GM12878 (cell line): Measurements from ENCODE around the gene DUSP16. TPM values are rescaled to one million over a fixed set of nuclear protein-coding genes. Genes with fewer than 3 reads are reported as not detected.

Experiments used
- ATAC-seq: fragments of 200-7000 bp; cut with Tn5 transposase; 3 replicates; pipeline ENCODE4 v1.9.1; 2020; ENCODE audit warnings: mild to moderate bottlenecking, moderate library complexity
- BruUV-seq: library from RNA; stranded (reverse); fragments of 400-500 nt; replicated peaks from 2 replicates; lab custom pipeline; 2021; lab: Mats Ljungman, UMichigan
- CTCF ChIA-PET: fragments of 300-600 bp; sonication (Branson Sonifier 250); formaldehyde crosslinking; extraction: SDS; loops from one replicate; lab custom pipeline; 2021; ENCODE audit warnings: inconsistent platforms; lab: Yijun Ruan, JAX
- POLR2A ChIA-PET: fragments of 350-600 bp; formaldehyde crosslinking; extraction: SDS; loops from one replicate; lab custom pipeline; 2021; ENCODE audit warnings: inconsistent platforms; lab: Charles Lee
- RAD21 ChIA-PET: fragments of 300-600 bp; sonication (Branson Sonifier 250); formaldehyde crosslinking; loops from one replicate; lab custom pipeline; 2023; ENCODE audit warnings: antibody characterized with exemption; ENCODE audit not compliant: unreplicated experiment; lab: Charles Lee
- SMC1A ChIA-PET: fragments of 300-600 bp; sonication (Branson Sonifier 250); formaldehyde crosslinking; loops from one replicate; lab custom pipeline; 2023; ENCODE audit not compliant: unreplicated experiment, uncharacterized antibody; lab: Charles Lee
- DNase-seq: peaks from one replicate; pipeline ENCODE4 v3.0.0-alpha.2; 2011; ENCODE audit warnings: low read depth, low spot score
- FAIRE-seq: peaks from 3 replicates; lab custom pipeline; 2011; peaks lifted over from hg19 to GRCh38; lab: Jason Lieb, UNC
- H2AFZ ChIP-seq: 2 replicates; pipeline ENCODE4 v1.6.0; 2011; ENCODE audit warnings: low read depth, low read length, control low read depth; ENCODE audit not compliant: control insufficient read depth
- H3K27ac ChIP-seq: 2 replicates; pipeline ENCODE4 v1.5.1; 2011; ENCODE audit warnings: control low read depth; ENCODE audit not compliant: control insufficient read depth, insufficient read depth
- H3K27me3 ChIP-seq, 2 experiments: replicated peaks in 1 of 2; 2 replicates each; pipeline versions ENCODE4 v1.6.0 to v1.6.1; 2011; ENCODE audit warnings: low read length in 1 of 2; ENCODE audit not compliant: control insufficient read depth in 2 of 2, insufficient read depth in 2 of 2
- H3K36me3 ChIP-seq, 2 experiments: 2 replicates each; pipeline ENCODE4 v1.5.1; 2011; ENCODE audit warnings: low read length in 1 of 2; ENCODE audit not compliant: control insufficient read depth in 2 of 2, insufficient read depth in 2 of 2
- H3K4me1 ChIP-seq: 2 replicates; pipeline ENCODE4 v1.6.1; 2011; ENCODE audit warnings: mild to moderate bottlenecking, low read length, moderate library complexity, mixed read lengths; ENCODE audit not compliant: control insufficient read depth, insufficient read depth
- H3K4me2 ChIP-seq: 2 replicates; pipeline ENCODE4 v1.6.0; 2011; ENCODE audit warnings: control low read depth; ENCODE audit not compliant: control insufficient read depth, insufficient read depth
- H3K4me3 ChIP-seq: fragments of 200-600 bp; sonication (generic); 2 replicates; pipeline ENCODE4 v1.5.1; 2016
- H3K79me2 ChIP-seq: 2 replicates; pipeline ENCODE4 v1.6.0; 2011; ENCODE audit warnings: low read length; ENCODE audit not compliant: control insufficient read depth, insufficient read depth
- H3K9ac ChIP-seq: 2 replicates; pipeline ENCODE4 v1.8.0; 2011; ENCODE audit warnings: low read length, control low read depth, mixed read lengths; ENCODE audit not compliant: control insufficient read depth, insufficient read depth
- H3K9me3 ChIP-seq: replicated peaks from 3 replicates; pipeline ENCODE4 v1.5.1; 2011; ENCODE audit warnings: mild to moderate bottlenecking, low read length; ENCODE audit not compliant: control insufficient read depth, insufficient read depth
- H4K20me1 ChIP-seq: 2 replicates; pipeline ENCODE4 v1.6.0; 2011; ENCODE audit not compliant: control insufficient read depth, insufficient read depth
- CHD4 ChIP-seq: fragments of 200-600 bp; sonication (generic); IDR thresholded peaks from 2 replicates; pipeline ENCODE4 v1.6.1; 2016; ENCODE audit warnings: mild to moderate bottlenecking
- E4F1 ChIP-seq: fragments of 450-650 bp; IDR thresholded peaks from 2 replicates; pipeline ENCODE4 v1.6.1; 2018; ENCODE audit warnings: borderline replicate concordance, mild to moderate bottlenecking; ENCODE audit not compliant: partially characterized antibody
- ESRRA ChIP-seq: IDR thresholded peaks from 2 replicates; pipeline ENCODE4 v1.6.1; 2012; ENCODE audit warnings: mild to moderate bottlenecking, low read length, improper control_type of control experiment
- EZH2 ChIP-seq: IDR thresholded peaks from 2 replicates; pipeline ENCODE4 v1.6.1; 2012; ENCODE audit warnings: low read depth, mild to moderate bottlenecking, control low read depth, inconsistent platforms, low read length, borderline replicate concordance; ENCODE audit not compliant: control insufficient read depth
- HDAC6 ChIP-seq: fragments of 200-600 bp; sonication (generic); IDR thresholded peaks from one replicate; pipeline ENCODE4 v1.8.0; 2017; ENCODE audit warnings: antibody characterized with exemption; ENCODE audit not compliant: unreplicated experiment
- IKZF2 ChIP-seq, 2 experiments: fragments of 450-650 bp; IDR thresholded peaks; 2 replicates each; pipeline ENCODE4 v1.6.1; 2017; ENCODE audit warnings: mild to moderate bottlenecking in 2 of 2, moderate library complexity in 2 of 2
- IRF3 ChIP-seq: fragments of 450-650 bp; IDR thresholded peaks from 2 replicates; pipeline ENCODE4 v1.6.1; 2014; ENCODE audit warnings: mild to moderate bottlenecking
- IRF4 ChIP-seq: IDR thresholded peaks from 2 replicates; pipeline ENCODE4 v1.6.1; 2011; ENCODE audit warnings: low read depth, low read length
- NFYB ChIP-seq: IDR thresholded peaks from 2 replicates; pipeline ENCODE4 v1.6.1; 2011; ENCODE audit warnings: low read depth, mild to moderate bottlenecking, low read length, improper control_type of control experiment, moderate library complexity; ENCODE audit not compliant: insufficient read depth
- PAX8 ChIP-seq: fragments of 450-650 bp; IDR thresholded peaks from 2 replicates; pipeline ENCODE4 v1.6.1; 2017; ENCODE audit warnings: mild to moderate bottlenecking, moderate library complexity
- RUNX3 ChIP-seq: IDR thresholded peaks from 2 replicates; pipeline ENCODE4 v1.6.1; 2012; ENCODE audit warnings: low read length, inconsistent platforms
- YBX1 ChIP-seq: fragments of 450-650 bp; IDR thresholded peaks from 2 replicates; pipeline ENCODE4 v1.6.1; 2016; ENCODE audit warnings: antibody characterized with exemption
- WGBS: methylation state at CpG from one replicate; pipeline ENCODE4 v1.1.6; 2016; ENCODE audit warnings: low lambda C conversion rate; ENCODE audit not compliant: insufficient replicate concordance, insufficient coverage; ENCODE audit errors: missing lambda C conversion rate; 5-methylcytosine and 5-hydroxymethylcytosine counted together
- in situ Hi-C: fragments of 300-500 bp; cut with MboI; formaldehyde crosslinking; loops from 9 replicates; pipeline ENCODE4 v1.14.3; 2018; ENCODE audit warnings: mixed read lengths
- intact Hi-C: fragments of 100-400 bp; cut with micrococcal nuclease; formaldehyde crosslinking; loops from one replicate; pipeline ENCODE4 v1.14.2; 2022; ENCODE audit not compliant: unreplicated experiment
- polyA plus RNA-seq, 11 experiments: library from polyadenylated mRNA; depleted of rRNA in 4 of 11; unstranded in 6 of 11; stranded (reverse) in 5 of 11; fragments of >200 nt; fragmentation: Nextera tagmentation in 4 of 11; fragmentation: Illumina TruSeq in 1 of 11; extraction: Ambion mirVana in 4 of 11; extraction: Trizol in 1 of 11; gene quantifications; 1 replicate in 1 of 11; 2 replicates in 10 of 11; pipeline versions ENCODE4 v1.2.1 to v1.2.3, GENCODE V29; 2011 to 2016; ENCODE audit warnings: inconsistent platforms in 2 of 11, missing spikeins in 2 of 11, low read depth in 1 of 11
- total RNA-seq, 4 experiments: library from RNA; depleted of rRNA in 3 of 4; stranded (reverse); fragments of >200 nt in 3 of 4; fragmentation: Illumina TruSeq in 1 of 4; extraction: Trizol in 1 of 4; gene quantifications; 2 replicates each; pipeline versions ENCODE4 v1.2.1 to v1.2.3, GENCODE V29; 2013 to 2021

DUSP16 gene
- total and polyA plus RNA-seq, 10 of the 15 experiments (the other 5 are each of a cell fraction or from before 2014, with no cell fraction given) = 3.9 to 75.3 (median 26.8) TPM

GRCh38 chr12:12470751-12471306 lies 91.8 kb downstream of the DUSP16 start:
- H3K27ac ChIP-seq = no peak overlapping the region
- SMC1A ChIA-PET = interaction anchor here (1.8 kb wide), 1 partner anchor 33 kb away, joined by 3 read pairs; no protein-coding TSS in a partner anchor
- TF ChIP-seq E4F1 (no peak), CHD4 (no peak), NFYB (no peak), EZH2 (no peak), ESRRA (no peak), IRF4 (no peak), PAX8 (no peak), HDAC6 (no peak), IRF3 (no peak), IKZF2 (IDR thresholded peaks at IDR 0.05) (no peak), YBX1 (no peak), RUNX3 (no peak)
- TF ChIP-seq, all 136 proteins: peak for 0
- Histone ChIP-seq H2AFZ (no peak overlapping the region), H3K27me3 (no peaks in the 10 kb centered on the region), H4K20me1 (no peaks in the 10 kb centered on the region), H3K4me3 (no peak overlapping the region), H3K79me2 (peaks cover 6% of the 10 kb centered on the region), H3K4me2 (no peak overlapping the region), H3K9me3 (no peaks in the 10 kb centered on the region; the same call in 2 of the 3 replicates), H3K9ac (no peak overlapping the region), H3K36me3 (peaks cover 0 to 8% of the 10 kb centered on the region in 2 experiments; a peak in 3 of 4 replicates), H3K4me1 (peaks cover 18% of the 10 kb centered on the region)
- 92% methylated on average over 7 of the region's 7 CpGs for WGBS
- intact Hi-C loops = no loop called here
- in situ Hi-C loops = no loop called here
- POLR2A ChIA-PET = no interaction called here
- DNase-seq = no peak
- RAD21 ChIA-PET = no interaction called here
- ATAC-seq = no peak
- CTCF ChIA-PET = interaction anchor here (1.2 kb wide), 1 partner anchor 233 kb away, joined by 3 read pairs; no protein-coding TSS in a partner anchor
- no TSS peak for BruUV-seq
- no peak for FAIRE-seq
